Measurements from ENCODE around the gene ZNF423. TPM values are rescaled to one million over a fixed set of nuclear protein-coding genes. Genes with fewer than 3 reads are reported as not detected.

ZNF423 gene
- total and polyA plus RNA-seq, 4 donors, result 1.1 to 14.8 (median 3.3) TPM

GRCh38 chr16:49825041-49825440 lies 30.9 kb downstream of the ZNF423 start:
- DNase-seq (no peak), ATAC-seq (ENCODE audit: insufficient read depth, low FRiP score) (no peak)
- no peak for TF ChIP-seq CTCF (IDR thresholded peaks at IDR 0.05; ENCODE audit: control extremely low read depth, extremely low read depth)
- WGBS, 2 donors, result 15 to 26% methylated on average over 1 of the region's 1 CpG
- Histone ChIP-seq H3K9me3 (ENCODE audit: control insufficient read depth in 4 of 4, insufficient read depth in 3 of 4, low read length in 3 of 4) (peaks cover 0 to under 1% (median 0%) of the 10 kb centered on the region in 4 donors), H3K27me3 (ENCODE audit: control insufficient read depth in 3 of 3, insufficient read depth in 3 of 3, low read length in 2 of 3) (no peaks in the 10 kb centered on the region), H3K9ac (ENCODE audit: insufficient read depth in 1 of 2, low read length in 2 of 2) (no peak overlapping the region), H3K27ac (ENCODE audit: low read depth in 1 of 2, low read length in 1 of 2) (no peak overlapping the region), H3K4me1 (ENCODE audit: control insufficient read depth in 5 of 5, insufficient read depth in 5 of 5, low read length in 5 of 5) (peaks cover 8 to 53% (median 23%) of the 10 kb centered on the region in 5 donors), H3K4me3 (no peak overlapping the region), H3K36me3 (ENCODE audit: control insufficient read depth in 4 of 4, insufficient read depth in 4 of 4, low read length in 4 of 4) (peaks cover 0 to 7% (median 0%) of the 10 kb centered on the region in 4 donors)

- H3K4me3 ChIP-seq, result no peak overlapping the region
- no peak for DNase-seq
- peaks cover 0 to 3% (median 0%) of the 10 kb centered on the region in 4 donors for H3K9me3 ChIP-seq (ENCODE audit: control insufficient read depth in 4 of 4, insufficient read depth in 3 of 4, low read length in 3 of 4)
- H3K9ac ChIP-seq (ENCODE audit: insufficient read depth in 1 of 2, low read length in 2 of 2), result no peak overlapping the region
- H3K4me1 ChIP-seq (ENCODE audit: control insufficient read depth in 5 of 5, insufficient read depth in 5 of 5, low read length in 5 of 5), result peaks cover 8 to 53% (median 23%) of the 10 kb centered on the region in 5 donors
- ATAC-seq (ENCODE audit: insufficient read depth, low FRiP score), result no peak
- TF ChIP-seq CTCF (IDR thresholded peaks at IDR 0.05; ENCODE audit: control extremely low read depth, extremely low read depth), result no peak
- no peaks in the 10 kb centered on the region for H3K27me3 ChIP-seq (ENCODE audit: control insufficient read depth in 3 of 3, insufficient read depth in 3 of 3, low read length in 2 of 3)
- 42 to 54% methylated on average over 9 of the region's 9 CpGs for WGBS, 2 donors
- H3K36me3 ChIP-seq (ENCODE audit: control insufficient read depth in 4 of 4, insufficient read depth in 4 of 4, low read length in 4 of 4), result peaks cover 0 to 7% (median 0%) of the 10 kb centered on the region in 4 donors
- peak overlapping the region in 1 of 2 donors; percentile 17 for H3K27ac ChIP-seq (ENCODE audit: low read depth in 1 of 2, low read length in 1 of 2)
Observed at GRCh38 chr16:49824593-49824992, 31.3 kb downstream of the ZNF423 start.

- no peak overlapping the region for H3K27ac ChIP-seq (ENCODE audit: low read depth in 1 of 2, low read length in 1 of 2)
- H3K9me3 ChIP-seq (ENCODE audit: control insufficient read depth in 4 of 4, insufficient read depth in 3 of 4, low read length in 3 of 4), result peaks cover 0 to 3% (median 0%) of the 10 kb centered on the region in 4 donors
- H3K36me3 ChIP-seq (ENCODE audit: control insufficient read depth in 4 of 4, insufficient read depth in 4 of 4, low read length in 4 of 4), result peaks cover 0 to 7% (median under 1%) of the 10 kb centered on the region in 4 donors
- H3K27me3 ChIP-seq (ENCODE audit: control insufficient read depth in 3 of 3, insufficient read depth in 3 of 3, low read length in 2 of 3), result no peaks in the 10 kb centered on the region
- DNase-seq (no peak), ATAC-seq (ENCODE audit: insufficient read depth, low FRiP score) (no peak)
- H3K9ac ChIP-seq (ENCODE audit: insufficient read depth in 1 of 2, low read length in 2 of 2), result peak overlapping the region in 1 of 2 donors; percentile 19
- no peak overlapping the region for H3K4me3 ChIP-seq
- no peak for TF ChIP-seq CTCF (IDR thresholded peaks at IDR 0.05; ENCODE audit: control extremely low read depth, extremely low read depth)
- H3K4me1 ChIP-seq (ENCODE audit: control insufficient read depth in 5 of 5, insufficient read depth in 5 of 5, low read length in 5 of 5), result peaks cover 5 to 38% (median 22%) of the 10 kb centered on the region in 5 donors
- WGBS, 2 donors, result 78 to 88% methylated on average over 8 of the region's 8 CpGs
Observed at GRCh38 chr16:49822649-49823370, 33.1 kb downstream of the ZNF423 start.

Measured in lung (tissue), 12 donors.